HG02981 (cell line): ENCODE measurements around the gene SEMA7A.
"Not testable (repeated sequence)": the region's sequence is repeated elsewhere in the genome, so short reads cannot be mapped to it uniquely, and the experiment has no call there.

Experiments
- ATAC-seq: cut with Tn5 transposase; IDR thresholded peaks from one replicate; pipeline ENCODE4 v1.9.1; 2021; ENCODE audit warnings: mild to moderate bottlenecking, moderate library complexity; ENCODE audit not compliant: unreplicated experiment

The SEMA7A gene

DNA sequence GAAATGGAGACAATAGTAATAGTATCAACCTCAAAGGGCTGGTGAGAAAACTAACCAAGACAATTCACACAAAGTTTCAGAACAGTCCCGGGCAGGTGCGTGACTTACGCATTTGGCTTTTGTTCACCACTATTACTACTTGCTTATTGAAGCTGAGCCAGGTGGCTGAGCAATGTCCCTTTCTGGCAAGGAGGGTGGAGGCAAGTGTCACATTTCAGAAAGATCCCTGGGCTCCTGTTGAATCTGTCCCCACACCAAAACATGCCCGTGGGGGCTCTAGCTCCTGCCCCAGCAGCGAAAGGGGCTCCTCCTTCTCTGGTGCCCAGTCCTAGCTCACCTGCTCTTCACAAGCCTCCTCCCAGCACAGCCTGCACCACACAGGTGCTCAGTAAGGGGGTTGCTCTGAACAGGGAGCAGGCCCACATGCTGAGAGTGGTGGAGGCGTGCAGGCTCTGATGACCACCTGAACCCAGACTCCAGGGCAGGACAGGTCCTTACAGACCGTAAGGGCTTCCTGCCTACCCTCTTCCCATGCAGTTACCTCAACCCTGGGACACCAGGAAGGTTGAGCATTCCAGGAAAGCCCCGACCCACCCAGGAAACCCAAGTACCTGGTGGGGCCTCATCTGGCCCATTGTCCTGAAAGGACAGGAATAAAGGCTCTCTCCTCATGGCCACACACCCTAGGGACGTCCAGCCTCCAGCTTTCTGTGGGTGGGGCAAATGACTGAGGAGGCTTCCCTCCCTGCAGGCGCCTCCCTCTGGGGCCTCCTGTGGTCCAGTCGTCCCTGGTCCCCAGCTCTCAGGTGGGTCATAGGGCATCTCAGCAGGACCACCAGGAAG is 32.6 kb downstream of the SEMA7A start:
- ATAC-seq, result no peak

DNA sequence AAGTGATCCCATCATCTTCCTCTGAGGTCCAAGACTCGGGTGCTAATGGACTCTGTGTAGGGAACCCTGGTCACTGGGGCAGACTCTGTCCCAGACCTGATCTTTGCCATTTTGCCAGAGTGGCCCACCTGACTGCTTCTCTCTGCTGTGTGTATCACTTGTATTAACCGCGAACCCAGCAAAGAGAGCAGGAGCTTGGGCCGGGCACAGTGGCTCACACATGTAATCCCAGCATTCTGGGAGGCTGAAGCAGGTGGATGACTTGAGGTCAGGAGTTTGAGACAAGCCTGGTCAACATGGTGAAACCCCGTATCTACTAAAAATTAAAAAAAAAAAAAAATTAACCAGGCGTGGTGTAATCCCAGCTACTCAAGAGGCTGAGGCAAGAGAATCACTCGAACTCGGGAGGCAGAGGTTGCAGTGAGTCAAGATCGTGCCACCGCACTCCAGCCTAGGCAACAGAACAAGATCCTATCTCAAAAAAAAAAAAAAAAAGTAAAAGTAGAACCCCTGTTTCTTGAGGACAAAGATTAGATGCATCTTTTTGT is 33.4 kb downstream of the SEMA7A start:
- no peak for ATAC-seq

DNA sequence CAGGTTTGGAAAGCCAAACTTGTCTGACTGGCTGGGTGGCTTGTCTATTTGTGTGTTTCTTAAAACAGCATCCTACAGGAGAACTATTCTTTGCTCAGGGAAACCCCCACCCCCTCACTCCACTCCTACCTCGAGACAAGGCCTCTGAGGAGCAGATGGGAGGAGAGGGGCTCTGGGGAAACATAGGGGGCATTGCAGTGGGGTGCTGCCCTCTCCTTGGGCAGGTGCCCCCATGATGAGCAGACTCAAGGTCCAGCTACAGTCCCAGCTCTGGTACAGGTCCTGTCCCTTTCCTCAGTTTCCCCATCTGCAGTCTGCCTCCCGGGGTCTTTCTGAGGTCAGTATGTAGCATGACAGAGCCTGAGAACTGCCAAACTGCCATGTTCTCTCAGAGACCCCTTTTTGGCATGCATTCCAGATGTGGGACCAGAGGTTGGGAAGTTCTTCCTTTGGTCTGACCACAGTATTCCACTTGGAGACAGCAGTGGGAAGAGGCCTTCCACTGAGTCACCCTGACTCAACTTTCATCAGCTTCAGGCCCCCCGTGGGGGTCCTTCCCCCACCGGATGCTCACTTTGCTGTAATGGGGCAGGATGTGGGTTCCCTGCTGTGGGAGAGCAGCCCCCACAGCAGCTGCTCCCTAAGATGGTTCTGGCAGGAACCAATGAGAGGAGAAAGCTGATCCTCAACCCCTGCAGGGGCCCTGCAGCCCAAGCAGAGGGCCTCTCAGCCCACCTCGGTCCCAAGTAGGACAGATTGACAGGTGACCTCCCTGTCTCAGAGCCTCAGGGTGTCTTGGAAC is 34.0 kb downstream of the SEMA7A start:
- no peak for ATAC-seq

DNA sequence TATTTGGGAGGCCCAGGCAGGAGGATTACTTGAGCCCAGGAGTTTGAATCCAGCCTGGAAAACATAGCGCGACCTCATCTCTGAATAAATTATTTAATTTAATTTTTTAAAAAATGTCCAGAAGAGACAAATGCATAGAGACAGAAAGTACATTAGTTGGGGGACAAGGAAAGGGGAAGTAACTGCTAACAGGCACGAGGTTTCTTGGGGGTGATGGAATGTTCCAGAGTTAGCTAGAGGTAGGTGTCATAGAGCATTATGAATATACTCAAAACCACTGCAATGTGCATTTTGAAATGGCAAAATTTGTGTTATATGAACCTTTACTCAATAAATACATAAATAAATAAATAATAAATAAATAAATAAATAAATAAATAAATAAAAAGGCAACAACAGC is 34.7 kb downstream of the SEMA7A start:
- ATAC-seq, result no peak

DNA sequence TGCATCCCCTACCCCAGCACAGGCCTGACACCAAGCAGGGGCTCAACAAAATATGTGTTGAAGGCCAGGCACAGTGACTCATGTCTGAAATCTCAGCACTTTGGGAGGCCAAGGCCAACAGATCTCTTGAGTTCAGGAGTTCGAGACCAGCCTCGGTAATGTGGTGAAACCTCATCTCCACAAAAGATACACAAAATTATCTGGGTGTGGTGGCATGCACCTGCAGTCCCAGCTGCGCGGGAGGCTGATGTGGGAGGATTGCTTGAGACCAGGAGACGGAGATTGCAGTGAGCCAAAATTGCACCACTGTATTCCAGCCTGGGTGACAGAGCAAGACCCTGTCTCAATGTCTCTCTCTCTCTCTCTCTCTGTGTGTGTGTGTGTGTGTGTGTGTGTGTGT is 35.6 kb downstream of the SEMA7A start:
- ATAC-seq, result no peak

DNA sequence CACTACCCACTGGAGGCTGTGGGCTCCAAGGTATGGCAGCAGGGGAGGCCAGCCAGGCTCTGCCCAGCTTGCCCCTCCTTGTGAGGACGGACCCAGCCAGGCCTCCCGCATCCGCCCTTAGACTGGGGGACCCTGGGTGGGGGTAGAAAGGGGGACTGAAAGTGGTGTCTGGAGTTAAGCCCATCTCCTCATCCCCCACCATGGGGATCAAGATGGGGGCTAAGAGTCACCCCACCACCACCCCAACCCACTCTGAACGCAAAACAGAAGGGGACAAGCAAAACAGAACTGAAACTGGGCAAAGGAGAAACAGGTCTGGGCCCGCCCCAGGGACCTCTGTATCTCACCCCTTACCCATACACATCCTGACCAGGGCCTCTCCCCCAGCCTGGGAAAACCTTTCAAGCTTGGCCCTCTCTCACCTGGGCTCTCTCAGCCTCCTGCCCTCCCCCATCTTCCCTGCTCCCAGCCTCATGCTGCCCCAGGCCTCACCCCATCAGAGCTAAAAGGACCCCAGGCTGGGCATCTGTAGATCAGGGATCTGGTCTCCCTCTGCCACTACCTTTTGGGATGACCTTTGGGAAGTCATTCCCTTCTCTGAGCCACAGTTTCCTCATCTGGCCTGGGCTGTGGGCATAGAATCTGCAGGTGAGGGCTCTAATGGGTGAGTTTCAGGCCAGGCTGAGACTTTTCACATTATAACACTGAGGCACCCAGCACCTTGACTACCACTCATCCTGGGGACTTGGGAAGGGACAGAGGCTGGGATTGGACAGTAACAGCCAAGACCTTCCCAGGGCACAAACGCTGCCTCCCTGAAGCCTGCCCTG is 36.3 kb downstream of the SEMA7A start:
- peak; percentile 28 for ATAC-seq

DNA sequence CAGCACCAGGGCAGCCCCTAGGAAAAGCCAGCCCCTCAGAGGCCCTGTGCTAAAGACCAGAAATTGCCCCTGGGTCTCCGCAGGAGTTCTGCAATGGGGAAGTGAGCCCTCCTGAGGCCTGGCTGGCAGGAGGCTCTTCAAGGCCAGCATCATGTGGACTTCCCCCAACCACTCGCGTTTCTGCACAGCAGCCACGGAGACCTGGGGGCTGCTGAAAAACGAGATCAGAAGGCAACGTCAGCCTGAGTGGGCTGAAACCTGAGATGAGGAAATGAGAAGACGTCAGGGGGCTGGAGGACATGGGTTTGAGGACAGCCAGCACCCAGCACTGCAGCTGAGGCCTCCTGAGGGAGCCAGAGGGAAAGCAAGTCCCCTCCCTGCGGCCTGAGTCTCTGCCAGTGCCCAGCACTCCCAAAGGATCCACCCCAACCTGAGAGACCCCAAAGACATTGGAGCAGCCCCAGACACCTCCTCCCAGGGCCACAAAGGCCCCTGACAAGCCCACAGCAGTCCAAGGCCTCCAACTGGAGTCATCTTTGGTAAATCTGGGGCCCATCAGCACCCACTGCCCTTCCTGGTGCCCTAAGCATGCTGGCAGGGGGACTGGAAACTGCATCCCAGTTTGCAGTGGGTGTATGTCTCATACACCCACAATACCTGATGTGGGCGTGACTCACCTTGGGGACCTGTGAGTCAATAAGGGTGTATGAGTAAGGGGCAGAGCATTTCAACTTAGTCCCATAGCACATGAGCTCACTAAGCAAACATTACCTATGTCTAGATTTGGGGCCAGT is 37.1 kb downstream of the SEMA7A start:
- no peak for ATAC-seq

DNA sequence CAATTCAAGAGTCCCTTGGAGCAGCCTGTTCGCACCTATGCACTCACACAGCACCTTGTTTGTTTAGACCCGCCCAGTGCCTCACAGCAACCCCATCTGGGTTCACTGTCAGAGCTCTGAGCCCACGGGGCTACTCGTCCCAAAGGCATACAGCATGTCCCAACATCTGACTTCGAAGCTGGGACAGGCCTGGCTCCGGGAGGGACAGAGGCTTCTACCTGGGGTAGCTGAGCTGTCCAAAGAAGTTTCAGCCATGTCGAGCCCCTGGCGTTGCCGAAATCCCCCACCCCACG is 37.7 kb downstream of the SEMA7A start:
- ATAC-seq, result no peak

DNA sequence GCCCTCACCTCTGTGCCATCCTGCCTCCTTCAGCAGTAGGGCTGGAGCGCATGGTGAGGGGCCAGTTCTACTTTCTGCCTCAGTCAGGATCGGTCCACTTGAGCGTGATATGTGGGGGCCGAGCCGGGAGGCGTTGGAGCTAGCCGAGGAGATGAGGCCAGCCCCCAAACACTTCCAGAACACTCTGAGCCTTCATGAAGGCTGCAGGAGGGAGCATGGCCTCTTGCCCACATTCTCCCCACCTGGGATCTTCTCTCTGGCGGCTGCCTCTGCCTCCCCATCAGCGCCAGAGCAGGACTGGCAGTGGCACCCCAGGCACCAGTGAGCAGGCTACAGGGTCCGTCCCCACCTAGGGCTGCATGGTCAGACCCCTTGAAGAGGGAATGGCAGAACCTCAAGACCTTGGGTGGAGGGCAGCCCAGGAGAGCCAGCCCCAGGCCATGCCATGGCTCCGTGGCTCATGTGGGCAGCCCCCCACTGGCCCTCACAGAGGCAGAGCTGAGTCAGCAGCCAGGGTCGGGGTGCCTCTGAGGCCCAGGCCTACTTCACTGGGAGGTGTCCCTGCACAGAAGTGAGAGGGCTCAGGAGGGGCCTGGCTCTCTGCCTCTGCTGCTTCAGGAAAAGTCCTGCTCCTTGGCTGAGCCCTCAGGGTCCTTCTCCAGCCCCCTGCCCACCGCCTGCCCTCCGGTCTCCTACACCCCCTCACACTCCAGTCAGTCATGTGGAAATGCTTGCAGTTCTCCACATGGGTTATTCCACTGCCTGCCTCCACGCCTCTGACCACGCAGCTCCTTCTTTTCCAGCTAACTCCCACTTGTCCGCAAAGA is 38.2 kb downstream of the SEMA7A start:
- no peak for ATAC-seq

DNA sequence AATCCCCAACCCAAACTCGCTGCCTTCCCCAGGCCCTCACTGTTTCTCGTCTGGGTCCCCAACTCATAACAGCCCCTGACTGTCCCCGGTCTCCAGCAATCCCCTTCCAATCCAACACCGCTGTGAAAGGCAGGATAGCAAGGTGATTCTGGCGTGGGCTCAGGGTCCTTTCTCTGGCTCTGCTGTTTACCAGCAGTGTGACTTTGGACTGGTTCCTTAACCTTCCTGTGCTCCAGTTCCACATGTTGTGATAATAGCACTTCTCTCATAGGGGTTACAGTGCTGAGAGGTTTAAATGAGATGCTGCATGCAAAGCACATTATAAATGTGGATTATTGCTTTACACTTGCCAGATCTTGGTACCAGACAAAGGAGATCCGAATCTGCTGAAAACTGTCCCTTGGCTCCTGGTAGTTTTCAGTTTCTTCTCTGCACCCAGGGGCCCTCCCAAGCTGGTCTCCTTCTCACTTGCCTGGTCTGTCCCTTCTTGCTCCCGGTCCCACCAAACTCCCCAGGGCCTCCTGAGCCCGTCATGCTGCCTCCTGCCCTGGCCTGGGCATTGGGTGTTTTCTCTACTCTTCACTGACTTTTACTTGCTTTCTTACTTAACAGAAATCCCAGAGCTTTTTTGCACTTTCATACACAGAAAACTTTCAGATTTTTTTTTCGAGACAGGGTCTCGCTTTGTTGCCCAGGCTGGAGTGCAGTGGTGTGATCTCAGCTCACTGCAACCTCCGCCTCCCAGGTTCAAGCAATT is 39.5 kb downstream of the SEMA7A start:
- no peak for ATAC-seq

DNA sequence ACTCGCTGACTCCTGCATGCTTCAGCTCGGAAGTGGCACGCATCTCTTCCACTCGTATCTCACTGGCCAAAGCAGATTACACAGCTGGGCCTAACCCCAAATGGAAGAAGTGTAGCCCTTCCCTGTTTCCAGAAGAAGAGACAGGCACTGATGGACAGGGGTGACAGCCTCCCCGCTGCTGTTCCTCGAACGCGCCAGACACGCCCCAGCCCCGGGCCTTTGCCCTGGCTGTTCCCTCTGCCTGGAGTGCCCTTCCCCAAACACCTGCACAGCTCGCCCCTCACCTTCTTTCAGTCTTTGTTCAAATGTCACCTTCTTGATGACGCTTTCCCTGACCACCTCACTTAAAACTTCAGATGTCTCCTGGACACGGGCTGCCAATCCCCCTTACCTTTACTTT is 40.3 kb downstream of the SEMA7A start:
- ATAC-seq, result no peak

DNA sequence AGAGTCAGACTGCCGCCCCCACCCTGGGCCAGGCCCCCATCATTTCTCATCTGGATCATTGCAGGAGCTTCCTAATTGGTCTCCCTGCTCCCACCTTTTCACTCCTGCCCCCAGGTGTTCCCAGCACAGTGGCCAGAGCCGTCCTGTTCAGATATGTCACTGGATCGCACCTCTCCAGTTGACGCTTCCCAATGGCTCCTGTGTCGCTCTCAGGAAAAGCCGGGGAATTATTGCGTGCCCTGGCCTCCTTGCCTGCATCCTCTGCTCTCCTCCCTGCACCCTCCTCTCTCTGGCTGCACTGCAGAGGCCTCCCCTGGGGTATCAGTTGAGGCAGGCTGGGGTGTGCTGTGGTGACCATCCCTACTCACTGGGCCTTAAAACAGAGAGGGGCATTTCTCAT is 40.9 kb downstream of the SEMA7A start:
- no peak for ATAC-seq

DNA sequence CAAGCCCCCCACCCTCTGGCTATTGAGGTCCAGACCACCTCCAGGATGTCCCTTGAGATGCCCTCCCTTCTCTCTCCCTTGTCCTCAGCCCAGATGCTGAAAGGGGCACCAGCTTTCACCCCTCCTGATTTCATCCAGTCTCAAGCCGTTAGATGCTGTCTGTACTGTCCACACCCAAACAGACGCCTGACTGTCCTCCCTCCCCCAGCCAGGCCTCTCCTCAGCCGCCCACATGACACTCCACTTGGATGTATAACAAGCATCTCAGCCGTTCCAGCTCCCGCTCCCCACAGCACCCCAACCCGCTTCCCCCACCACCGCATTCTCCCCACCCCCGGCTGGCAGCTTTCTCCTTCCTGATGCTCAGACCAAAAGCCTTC is 41.3 kb downstream of the SEMA7A start:
- ATAC-seq, result no peak

DNA sequence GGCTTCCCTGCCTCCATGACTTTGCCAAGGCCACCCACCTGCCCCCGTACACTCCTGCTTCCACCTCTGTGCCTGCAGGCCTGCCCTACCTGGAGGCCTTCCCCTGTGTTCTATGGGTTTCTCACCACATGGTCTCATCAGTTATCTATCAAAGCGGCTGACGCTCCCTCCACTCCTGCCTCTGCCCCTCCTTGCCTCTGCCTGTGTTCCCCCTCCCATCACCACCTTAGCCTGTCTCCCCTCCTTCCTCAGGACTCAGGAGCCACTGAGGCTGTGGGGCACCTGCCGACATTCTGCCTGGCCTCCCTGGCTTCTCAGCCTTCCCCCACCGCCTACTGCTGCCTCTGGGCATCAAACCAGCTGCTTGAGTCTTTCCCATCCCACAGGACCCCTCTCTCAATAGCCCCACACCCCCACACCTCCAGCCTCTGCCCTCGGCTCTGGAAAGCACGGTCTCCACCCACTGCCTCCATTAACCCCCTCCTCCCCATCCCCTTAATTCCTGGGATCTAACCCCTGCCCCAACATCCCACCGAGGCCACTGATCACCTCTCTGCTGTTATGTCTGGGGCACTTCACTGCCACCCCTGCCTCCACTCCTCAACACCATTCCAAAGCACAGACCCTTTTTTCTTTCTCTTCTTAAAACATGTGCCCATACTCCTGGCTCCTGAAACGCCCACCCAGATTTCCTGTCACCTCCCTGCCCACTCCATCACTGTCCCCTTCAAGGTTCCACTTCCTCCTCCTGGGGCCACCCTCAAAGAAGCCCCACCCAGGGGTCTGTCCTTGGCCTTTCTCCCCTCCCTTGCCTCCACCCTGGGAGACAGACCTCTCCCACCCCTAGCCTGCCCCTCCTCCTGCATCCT is 41.9 kb downstream of the SEMA7A start:
- ATAC-seq, result no peak

DNA sequence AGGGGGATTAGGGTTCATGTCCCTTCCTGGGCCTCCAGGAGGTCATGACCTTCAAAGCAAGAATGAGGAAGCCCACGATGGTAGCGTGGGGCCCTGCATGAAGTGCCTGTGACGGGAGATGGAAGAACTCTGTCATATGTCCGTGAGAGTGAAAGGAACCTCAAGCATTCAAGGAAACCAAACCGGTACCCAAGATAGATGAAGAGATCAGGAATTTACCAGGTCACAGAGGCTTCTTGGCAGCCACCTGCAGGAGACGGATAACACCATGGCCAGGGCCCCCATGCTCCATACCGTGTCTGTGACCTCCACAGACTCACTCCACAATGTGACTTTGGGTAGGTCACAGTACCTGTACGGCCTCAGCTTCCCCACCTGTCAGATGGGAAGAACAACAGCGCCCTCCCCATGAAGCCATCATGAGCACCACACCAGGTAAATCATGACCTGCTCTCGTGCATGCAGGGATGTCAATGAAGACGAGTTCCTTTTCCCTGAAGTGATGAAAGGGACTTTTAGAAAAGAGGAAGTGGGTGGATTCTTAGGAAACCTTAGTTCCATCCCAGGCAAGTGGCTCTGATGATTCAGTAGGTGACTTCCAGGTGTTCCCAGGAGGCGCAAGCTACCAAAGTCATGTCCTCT is 43.0 kb downstream of the SEMA7A start:
- no peak for ATAC-seq

DNA sequence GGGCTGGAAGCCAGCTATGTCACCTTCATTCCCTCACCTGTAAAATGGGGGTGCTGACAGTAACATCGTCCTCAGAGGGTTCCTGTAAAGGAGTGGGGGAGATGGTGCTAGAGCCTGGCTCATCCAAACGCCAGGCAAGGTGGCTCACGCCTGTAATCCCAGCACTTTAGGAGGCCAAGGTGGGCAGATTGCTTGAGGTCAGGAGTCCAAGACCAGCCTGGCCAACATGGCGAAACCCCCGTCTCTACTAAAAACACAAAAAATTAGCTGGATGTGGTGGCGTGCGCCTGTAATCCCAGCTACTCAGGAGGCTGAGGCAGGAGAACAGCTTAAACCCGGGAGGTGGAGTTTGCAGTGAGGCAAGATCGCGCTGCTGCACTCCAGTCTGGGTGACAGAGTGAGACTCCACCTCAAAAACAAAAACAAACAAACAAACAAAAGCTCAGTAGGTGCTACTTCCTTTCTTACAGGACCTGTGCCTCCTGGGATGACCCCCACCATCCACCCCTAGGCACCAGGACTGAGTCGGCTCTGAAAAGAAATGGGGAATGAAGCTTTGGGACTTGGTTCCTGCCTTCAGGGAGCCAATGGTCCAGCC is 43.6 kb downstream of the SEMA7A start:
- not testable (repeated sequence) for ATAC-seq
